Measurements from ENCODE around the gene PRPS1L1. TPM values are rescaled to one million over a fixed set of nuclear protein-coding genes. Genes with fewer than 3 reads are reported as not detected.

PRPS1L1 gene
- polyA plus RNA-seq, 3 donors: not detected

Other genes starting within 250 kb of the PRPS1L1 start
- 10 to 100 TPM; 43.4 to 55.5 (median 51.1) TPM for gene SNX13, start 87.4 kb downstream of the PRPS1L1 start, polyA plus RNA-seq (ENCODE audit: insufficient read length in 3 of 3)

Data from right renal cortex interstitium (tissue), 3 donors.